Measurements from ENCODE around the gene ZNF609. TPM values are rescaled to one million over a fixed set of nuclear protein-coding genes. Genes with fewer than 3 reads are reported as not detected.
"Not testable (repeated sequence)": the region's sequence is repeated elsewhere in the genome, so short reads cannot be mapped to it uniquely, and the experiment has no call there.

ZNF609 gene
- total RNA-seq, 1 experiment from 2014 or later: 9.9 TPM

DNA sequence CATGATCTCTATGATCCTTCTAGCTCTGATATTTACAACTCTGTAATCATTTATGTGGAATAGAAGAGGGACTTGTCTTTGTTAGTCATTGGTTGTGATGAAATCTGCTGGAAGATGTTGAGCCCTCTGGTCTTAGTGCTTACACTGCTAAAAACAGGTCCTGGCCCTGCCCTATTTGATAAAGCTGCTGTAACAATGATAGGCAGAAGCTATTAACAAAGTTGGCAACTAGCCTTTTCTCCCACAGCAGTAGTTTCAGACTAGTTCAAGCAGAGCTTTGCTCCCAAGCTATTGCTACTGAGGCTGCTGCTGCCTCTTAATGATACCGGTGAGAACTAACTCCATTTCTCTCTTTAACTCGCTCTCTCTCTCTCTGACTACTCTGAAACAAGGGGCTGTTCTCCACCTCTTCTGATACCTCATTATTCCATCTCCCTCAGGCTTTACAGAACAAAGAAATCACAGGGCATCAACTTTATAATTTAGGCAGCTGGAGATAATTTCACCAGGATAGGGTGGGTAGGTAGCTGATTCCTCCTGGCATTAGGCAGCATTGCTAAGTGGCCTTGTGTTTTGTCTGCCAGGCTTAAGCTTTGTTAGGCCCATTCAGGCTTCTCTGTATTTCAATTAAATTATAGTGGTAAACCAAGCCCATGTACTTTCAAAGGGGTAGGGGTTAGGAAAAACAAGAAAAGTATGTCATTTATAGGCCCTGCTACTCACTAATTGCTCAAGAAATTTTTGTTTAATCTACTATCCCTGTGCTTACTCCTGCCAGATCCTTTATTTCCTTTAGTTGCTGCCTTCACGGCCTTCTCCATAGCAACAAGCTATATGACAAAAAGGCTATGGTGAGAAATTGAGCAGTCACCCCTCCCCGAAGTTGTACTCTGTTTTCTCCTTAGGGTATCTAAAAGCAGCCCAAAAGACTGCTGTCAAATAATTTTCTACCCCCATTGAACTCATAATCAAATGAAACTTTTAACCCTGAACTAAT lies 175.4 kb downstream of the ZNF609 start:
- ATAC-seq (no peak), DNase-seq (no peak)
- H3F3A ChIP-seq (ENCODE audit: low read length, unreplicated experiment): no peaks in the 10 kb centered on the region
- H4K20me1 ChIP-seq (ENCODE audit: low read length): no peaks in the 10 kb centered on the region
- H3K9me2 ChIP-seq (replicated peaks; ENCODE audit: low read length): no peaks in the 10 kb centered on the region
- no peak for TF ChIP-seq EZH2phosphoT487 (IDR thresholded peaks at IDR 0.05; ENCODE audit: borderline replicate concordance, low read length)
- TF ChIP-seq, protein P1, sequence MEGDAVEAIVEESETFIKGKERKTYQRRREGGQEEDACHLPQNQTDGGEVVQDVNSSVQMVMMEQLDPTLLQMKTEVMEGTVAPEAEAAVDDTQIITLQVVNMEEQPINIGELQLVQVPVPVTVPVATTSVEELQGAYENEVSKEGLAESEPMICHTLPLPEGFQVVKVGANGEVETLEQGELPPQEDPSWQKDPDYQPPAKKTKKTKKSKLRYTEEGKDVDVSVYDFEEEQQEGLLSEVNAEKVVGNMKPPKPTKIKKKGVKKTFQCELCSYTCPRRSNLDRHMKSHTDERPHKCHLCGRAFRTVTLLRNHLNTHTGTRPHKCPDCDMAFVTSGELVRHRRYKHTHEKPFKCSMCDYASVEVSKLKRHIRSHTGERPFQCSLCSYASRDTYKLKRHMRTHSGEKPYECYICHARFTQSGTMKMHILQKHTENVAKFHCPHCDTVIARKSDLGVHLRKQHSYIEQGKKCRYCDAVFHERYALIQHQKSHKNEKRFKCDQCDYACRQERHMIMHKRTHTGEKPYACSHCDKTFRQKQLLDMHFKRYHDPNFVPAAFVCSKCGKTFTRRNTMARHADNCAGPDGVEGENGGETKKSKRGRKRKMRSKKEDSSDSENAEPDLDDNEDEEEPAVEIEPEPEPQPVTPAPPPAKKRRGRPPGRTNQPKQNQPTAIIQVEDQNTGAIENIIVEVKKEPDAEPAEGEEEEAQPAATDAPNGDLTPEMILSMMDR (conservative IDR thresholded peaks at IDR 0.05; ENCODE audit: low read depth, low read length): no peak
- no peak for TF ChIP-seq EZH2 (IDR thresholded peaks at IDR 0.05; ENCODE audit: low read length, unreplicated experiment)
- ChIA-PET POLR2A (ENCODE audit: unreplicated experiment) (no interaction called here), CTCF (no interaction called here)
- no peaks in the 10 kb centered on the region for H3K36me3 ChIP-seq (ENCODE audit: low read depth, low read length)
- no peaks in the 10 kb centered on the region for H3K4me1 ChIP-seq (ENCODE audit: insufficient read depth, low read length)
- no peak overlapping the region for H3K4me2 ChIP-seq (ENCODE audit: low read length)
- intact Hi-C loops (cut with micrococcal nuclease): no loop called here
- H3K27ac ChIP-seq (ENCODE audit: low read length): no peak overlapping the region
- no peak overlapping the region for H2AFZ ChIP-seq (ENCODE audit: low read length)
- H3K9ac ChIP-seq (ENCODE audit: low read length): no peak overlapping the region
- H3K79me2 ChIP-seq (ENCODE audit: low read length): 0 out of 2 replicates have a peak, but pooled peaks cover 3% of the 10 kb centered on the region
- H3K4me3 ChIP-seq (ENCODE audit: low read length): no peak overlapping the region
- no peaks in the 10 kb centered on the region for H3K27me3 ChIP-seq (ENCODE audit: low read length)
- no TSS peak for BruUV-seq (replicated peaks)
- H3K9me3 ChIP-seq (ENCODE audit: low read length): no peaks in the 10 kb centered on the region

DNA sequence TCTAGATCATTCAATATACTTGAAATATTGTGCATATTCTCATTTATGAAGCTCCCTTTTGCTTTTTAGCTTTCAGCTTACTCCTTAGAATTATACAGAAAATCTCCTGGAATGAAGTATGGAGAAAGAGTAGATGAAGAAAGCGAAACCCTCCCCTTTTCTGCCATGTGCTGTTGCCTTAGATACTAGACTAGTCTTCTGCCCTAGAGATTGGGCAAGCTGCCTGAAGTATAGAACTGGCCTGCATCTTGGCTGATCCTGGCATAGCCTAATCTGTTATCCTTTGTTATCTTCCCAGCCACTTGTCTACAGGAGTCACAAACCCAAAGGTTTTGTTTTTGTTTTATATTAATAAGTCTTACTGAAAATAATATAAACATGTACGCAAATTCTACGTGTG lies 176.2 kb downstream of the ZNF609 start:
- H3K27ac ChIP-seq (ENCODE audit: low read length): no peak overlapping the region
- H3K9me3 ChIP-seq (ENCODE audit: low read length): no peaks in the 10 kb centered on the region
- no peak overlapping the region for H3K9ac ChIP-seq (ENCODE audit: low read length)
- no peak overlapping the region for H2AFZ ChIP-seq (ENCODE audit: low read length)
- no peak overlapping the region for H3K4me3 ChIP-seq (ENCODE audit: low read length)
- 0 out of 2 replicates have a peak, but pooled peaks cover 3% of the 10 kb centered on the region for H3K79me2 ChIP-seq (ENCODE audit: low read length)
- ChIA-PET POLR2A (ENCODE audit: unreplicated experiment) (no interaction called here), CTCF (no interaction called here)
- no peaks in the 10 kb centered on the region for H3K9me2 ChIP-seq (replicated peaks; ENCODE audit: low read length)
- TF ChIP-seq, protein P1 (conservative IDR thresholded peaks at IDR 0.05; ENCODE audit: low read depth, low read length): no peak
- TF ChIP-seq EZH2 (IDR thresholded peaks at IDR 0.05; ENCODE audit: low read length, unreplicated experiment) (no peak), EZH2phosphoT487 (IDR thresholded peaks at IDR 0.05; ENCODE audit: borderline replicate concordance, low read length) (no peak)
- ATAC-seq (no peak), DNase-seq (no peak)
- no peaks in the 10 kb centered on the region for H3K27me3 ChIP-seq (ENCODE audit: low read length)
- no peaks in the 10 kb centered on the region for H3K4me1 ChIP-seq (ENCODE audit: insufficient read depth, low read length)
- no peaks in the 10 kb centered on the region for H3K36me3 ChIP-seq (ENCODE audit: low read depth, low read length)
- no peaks in the 10 kb centered on the region for H4K20me1 ChIP-seq (ENCODE audit: low read length)
- no peaks in the 10 kb centered on the region for H3F3A ChIP-seq (ENCODE audit: low read length, unreplicated experiment)
- H3K4me2 ChIP-seq (ENCODE audit: low read length): no peak overlapping the region
- BruUV-seq (replicated peaks): no TSS peak
- intact Hi-C loops (cut with micrococcal nuclease): no loop called here

DNA sequence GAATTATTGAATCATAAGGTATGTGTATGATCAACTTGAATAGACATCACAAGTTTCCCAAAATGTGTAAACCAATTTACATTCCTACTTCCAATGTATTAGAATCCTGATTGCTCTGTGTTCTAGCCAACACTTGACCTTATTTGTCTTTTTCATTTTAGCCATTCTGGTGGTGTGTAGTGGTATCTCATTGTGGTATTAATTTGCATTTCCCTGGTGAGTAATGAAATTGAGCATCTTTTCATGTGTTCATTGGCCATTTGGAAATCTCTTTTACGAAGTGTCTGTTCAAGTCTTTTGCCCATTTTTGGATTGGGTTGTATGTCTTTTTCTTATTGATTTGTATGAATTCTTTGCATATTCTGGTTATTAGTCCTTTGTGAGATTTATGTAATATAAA lies 177.0 kb downstream of the ZNF609 start:
- no peaks in the 10 kb centered on the region for H3K36me3 ChIP-seq (ENCODE audit: low read depth, low read length)
- no peak for TF ChIP-seq EZH2 (IDR thresholded peaks at IDR 0.05; ENCODE audit: low read length, unreplicated experiment)
- TF ChIP-seq, protein P1 (conservative IDR thresholded peaks at IDR 0.05; ENCODE audit: low read depth, low read length): no peak
- TF ChIP-seq EZH2phosphoT487 (IDR thresholded peaks at IDR 0.05; ENCODE audit: borderline replicate concordance, low read length): no peak
- H3K9me3 ChIP-seq (ENCODE audit: low read length): no peaks in the 10 kb centered on the region
- H3K9me2 ChIP-seq (replicated peaks; ENCODE audit: low read length): no peaks in the 10 kb centered on the region
- no peak overlapping the region for H2AFZ ChIP-seq (ENCODE audit: low read length)
- intact Hi-C loops (cut with micrococcal nuclease): no loop called here
- no peak overlapping the region for H3K4me2 ChIP-seq (ENCODE audit: low read length)
- ChIA-PET CTCF (no interaction called here), POLR2A (ENCODE audit: unreplicated experiment) (no interaction called here)
- no peaks in the 10 kb centered on the region for H3F3A ChIP-seq (ENCODE audit: low read length, unreplicated experiment)
- H3K27ac ChIP-seq (ENCODE audit: low read length): no peak overlapping the region
- H3K4me1 ChIP-seq (ENCODE audit: insufficient read depth, low read length): no peaks in the 10 kb centered on the region
- no peak overlapping the region for H3K4me3 ChIP-seq (ENCODE audit: low read length)
- DNase-seq (no peak), ATAC-seq (no peak)
- no peaks in the 10 kb centered on the region for H4K20me1 ChIP-seq (ENCODE audit: low read length)
- H3K79me2 ChIP-seq (ENCODE audit: low read length): 0 out of 2 replicates have a peak, but pooled peaks cover 3% of the 10 kb centered on the region
- no peak overlapping the region for H3K9ac ChIP-seq (ENCODE audit: low read length)
- no peaks in the 10 kb centered on the region for H3K27me3 ChIP-seq (ENCODE audit: low read length)
- BruUV-seq (replicated peaks): no TSS peak

DNA sequence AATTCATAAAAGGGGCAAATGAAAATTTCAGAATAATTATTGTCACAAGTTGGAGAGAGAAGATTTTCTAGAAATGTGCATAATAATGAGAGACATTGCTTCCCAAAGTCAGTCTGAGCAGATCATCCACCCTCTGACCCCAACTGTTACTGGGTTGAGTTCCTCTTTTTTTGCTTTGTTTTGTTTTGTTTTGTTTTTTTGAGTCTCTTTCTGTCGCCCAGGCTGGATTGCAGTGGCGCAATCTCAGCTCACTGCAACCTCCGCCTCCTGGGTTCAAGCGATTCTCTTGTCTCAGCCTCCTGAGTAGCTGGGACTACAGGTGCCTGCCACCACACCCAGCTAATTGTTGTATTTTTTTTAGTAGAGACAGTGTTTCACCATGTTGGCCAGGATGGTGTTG lies 179.4 kb downstream of the ZNF609 start:
- H2AFZ ChIP-seq (ENCODE audit: low read length); CTCF ChIA-PET; H3K9me2 ChIP-seq (replicated peaks; ENCODE audit: low read length); H3K27ac ChIP-seq (ENCODE audit: low read length); H3K9me3 ChIP-seq (ENCODE audit: low read length); H3K27me3 ChIP-seq (ENCODE audit: low read length); H3K4me3 ChIP-seq (ENCODE audit: low read length); H3K9ac ChIP-seq (ENCODE audit: low read length); ATAC-seq; BruUV-seq (replicated peaks); H3K36me3 ChIP-seq (ENCODE audit: low read depth, low read length); H3K79me2 ChIP-seq (ENCODE audit: low read length); H4K20me1 ChIP-seq (ENCODE audit: low read length); H3F3A ChIP-seq (ENCODE audit: low read length, unreplicated experiment); intact Hi-C loops (cut with micrococcal nuclease); H3K4me2 ChIP-seq (ENCODE audit: low read length); DNase-seq; H3K4me1 ChIP-seq (ENCODE audit: insufficient read depth, low read length); POLR2A ChIA-PET (ENCODE audit: unreplicated experiment): not testable (repeated sequence)
